GM12878 (cell line): ENCODE measurements around the gene ANKRD60. TPM values are rescaled to one million over a fixed set of nuclear protein-coding genes. Genes with fewer than 3 reads are reported as not detected.

ENCODE experiments used
- polyA plus RNA-seq, 11 experiments: library from polyadenylated mRNA; depleted of rRNA in 4 of 11; unstranded in 6 of 11; stranded (reverse) in 5 of 11; fragments of >200 nt; fragmentation: Nextera tagmentation in 4 of 11; fragmentation: Illumina TruSeq in 1 of 11; extraction: Ambion mirVana in 4 of 11; extraction: Trizol in 1 of 11; gene quantifications; 1 replicate in 1 of 11; 2 replicates in 10 of 11; pipeline versions ENCODE4 v1.2.1 to v1.2.3, GENCODE V29; 2011 to 2016; ENCODE audit warnings: inconsistent platforms in 2 of 11, missing spikeins in 2 of 11, low read depth in 1 of 11
- total RNA-seq, 4 experiments: library from RNA; depleted of rRNA in 3 of 4; stranded (reverse); fragments of >200 nt in 3 of 4; fragmentation: Illumina TruSeq in 1 of 4; extraction: Trizol in 1 of 4; gene quantifications; 2 replicates each; pipeline versions ENCODE4 v1.2.1 to v1.2.3, GENCODE V29; 2013 to 2021

The ANKRD60 gene
- total and polyA plus RNA-seq, 10 of the 15 experiments (the other 5 are each of a cell fraction or from before 2014, with no cell fraction given) = not detected

Other genes starting within 250 kb of the ANKRD60 start
- 9.6 and 9.8 TPM in 2 replicates for gene RAB22A, start 81.1 kb upstream of the ANKRD60 start, total RNA-seq (2014; rRNA removed)
- gene RAB22A, start 81.1 kb upstream of the ANKRD60 start, total RNA-seq (2014; rRNA removed; fragmentation: Illumina TruSeq; extraction: Trizol) = 10.6 and 11.0 TPM in 2 replicates
- 10.1 and 10.2 TPM in 2 replicates for gene RAB22A, start 81.1 kb upstream of the ANKRD60 start, total RNA-seq (2021)
- 11.7 and 15.7 TPM in 2 replicates for gene RAB22A, start 81.1 kb upstream of the ANKRD60 start, polyA plus RNA-seq (2011; rRNA removed)
- 7.7 and 9.2 TPM in 2 replicates for gene RAB22A, start 81.1 kb upstream of the ANKRD60 start, polyA plus RNA-seq (2014; fragmentation: Illumina TruSeq; extraction: Trizol)
- gene RAB22A, start 81.1 kb upstream of the ANKRD60 start, polyA plus RNA-seq (2014; fragmentation: Nextera tagmentation; extraction: Ambion mirVana) = 1 to 10 TPM; 2.7 to 3.7 TPM
- 7.9 TPM in 2 replicates for gene RAB22A, start 81.1 kb upstream of the ANKRD60 start, polyA plus RNA-seq (2014; rRNA removed)
- 10 to 100 TPM; 11.7 to 12.0 TPM for gene RAB22A, start 81.1 kb upstream of the ANKRD60 start, polyA plus RNA-seq (2016; fragmentation: Nextera tagmentation; extraction: Ambion mirVana)
- gene VAPB, start 160.6 kb upstream of the ANKRD60 start, total RNA-seq (2014; rRNA removed) = 6.2 and 8.4 TPM in 2 replicates
- 14.2 and 15.3 TPM in 2 replicates for gene VAPB, start 160.6 kb upstream of the ANKRD60 start, total RNA-seq (2014; rRNA removed; fragmentation: Illumina TruSeq; extraction: Trizol)
- 27.0 and 28.0 TPM in 2 replicates for gene VAPB, start 160.6 kb upstream of the ANKRD60 start, total RNA-seq (2021)
- 22.7 and 30.7 TPM in 2 replicates for gene VAPB, start 160.6 kb upstream of the ANKRD60 start, polyA plus RNA-seq (2011; rRNA removed)
- gene VAPB, start 160.6 kb upstream of the ANKRD60 start, polyA plus RNA-seq (2014; fragmentation: Illumina TruSeq; extraction: Trizol) = 28.6 and 40.3 TPM in 2 replicates
- gene VAPB, start 160.6 kb upstream of the ANKRD60 start, polyA plus RNA-seq (2014; fragmentation: Nextera tagmentation; extraction: Ambion mirVana) = 10 to 100 TPM in 1 of 2 experiments, 1 to 10 TPM in 1; 3.2 to 10.7 TPM
- 18.2 and 18.3 TPM in 2 replicates for gene VAPB, start 160.6 kb upstream of the ANKRD60 start, polyA plus RNA-seq (2014; rRNA removed)
- gene VAPB, start 160.6 kb upstream of the ANKRD60 start, polyA plus RNA-seq (2016; fragmentation: Nextera tagmentation; extraction: Ambion mirVana) = 10 to 100 TPM; 26.8 to 28.2 TPM